Measurements from ENCODE around the gene GALNT17.

The GALNT17 gene

GRCh38 chr7:71132127-71132376 is at the start of gene GALNT17:
GALNT17 (plus strand) TSS chr7:71132144.
- no peaks in the 10 kb centered on the region for H3K4me1 ChIP-seq (ENCODE audit: insufficient read depth, low read length)
- no peaks in the 10 kb centered on the region for H3K9me3 ChIP-seq (ENCODE audit: low read length)
- peak within 1 kb of the TSS; percentile 72 for H3K27ac ChIP-seq (ENCODE audit: low read depth, low read length)
- no peak within 1 kb of the TSS for H3K9ac ChIP-seq (ENCODE audit: low read length)
- no peaks in the 10 kb centered on the region for H3K27me3 ChIP-seq (ENCODE audit: control insufficient read depth in 1 of 2, insufficient read depth in 2 of 2, low read length in 2 of 2)
- no peaks in the 10 kb centered on the region for H3K36me3 ChIP-seq (ENCODE audit: insufficient read depth, low read length)
- H3K4me3 ChIP-seq (ENCODE audit: low read depth in 1 of 2, low read length in 2 of 2) = peak within 1 kb of the TSS; percentile 47 to 69

- Histone ChIP-seq H3K27me3 (ENCODE audit: control insufficient read depth in 1 of 2, insufficient read depth in 2 of 2, low read length in 2 of 2) (no peaks in the 10 kb centered on the region), H3K4me3 (ENCODE audit: low read depth in 1 of 2, low read length in 2 of 2) (no peak overlapping the region), H3K9me3 (ENCODE audit: low read length) (peaks cover 4% of the 10 kb centered on the region), H3K9ac (ENCODE audit: low read length) (no peak overlapping the region), H3K4me1 (ENCODE audit: insufficient read depth, low read length) (no peaks in the 10 kb centered on the region), H3K36me3 (ENCODE audit: insufficient read depth, low read length) (no peaks in the 10 kb centered on the region), H3K27ac (ENCODE audit: low read depth, low read length) (no peak overlapping the region)
Observed at GRCh38 chr7:71095266-71095860, 36.6 kb upstream of the GALNT17 start.

DNA sequence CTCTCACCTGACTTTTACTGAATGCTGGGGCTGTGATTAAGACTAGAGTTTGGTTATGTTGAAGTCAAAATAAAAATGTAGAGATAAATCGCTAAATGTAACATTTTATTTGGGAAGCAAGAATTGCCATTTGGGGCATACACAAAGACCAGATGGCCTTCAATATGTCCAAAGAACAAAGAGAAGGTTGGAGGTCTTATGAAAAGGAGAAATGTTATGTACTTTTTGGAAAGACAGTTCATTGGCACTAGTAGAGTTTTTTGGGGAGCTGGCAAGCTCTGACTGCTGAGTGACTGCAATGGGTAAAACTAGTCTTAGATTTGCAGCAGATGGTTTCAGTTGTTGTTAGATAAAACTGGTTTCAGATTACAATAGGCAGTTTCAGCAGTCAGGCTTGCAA is 35.6 kb upstream of the GALNT17 start:
- Histone ChIP-seq H3K36me3 (ENCODE audit: insufficient read depth, low read length) (no peaks in the 10 kb centered on the region), H3K4me3 (ENCODE audit: low read depth in 1 of 2, low read length in 2 of 2) (no peak overlapping the region), H3K4me1 (ENCODE audit: insufficient read depth, low read length) (no peaks in the 10 kb centered on the region), H3K9me3 (ENCODE audit: low read length) (peaks cover 4% of the 10 kb centered on the region), H3K27ac (ENCODE audit: low read depth, low read length) (no peak overlapping the region), H3K9ac (ENCODE audit: low read length) (no peak overlapping the region), H3K27me3 (ENCODE audit: control insufficient read depth in 1 of 2, insufficient read depth in 2 of 2, low read length in 2 of 2) (no peaks in the 10 kb centered on the region)

GRCh38 chr7:71106226-71106625 is 25.7 kb upstream of the GALNT17 start:
- no peaks in the 10 kb centered on the region for H3K9me3 ChIP-seq (ENCODE audit: low read length)
- H3K27ac ChIP-seq (ENCODE audit: low read depth, low read length) = no peak overlapping the region
- no peak overlapping the region for H3K4me3 ChIP-seq (ENCODE audit: low read depth in 1 of 2, low read length in 2 of 2)
- H3K4me1 ChIP-seq (ENCODE audit: insufficient read depth, low read length) = no peaks in the 10 kb centered on the region
- H3K27me3 ChIP-seq (ENCODE audit: control insufficient read depth in 1 of 2, insufficient read depth in 2 of 2, low read length in 2 of 2) = no peaks in the 10 kb centered on the region
- no peak overlapping the region for H3K9ac ChIP-seq (ENCODE audit: low read length)
- H3K36me3 ChIP-seq (ENCODE audit: insufficient read depth, low read length) = no peaks in the 10 kb centered on the region

DNA sequence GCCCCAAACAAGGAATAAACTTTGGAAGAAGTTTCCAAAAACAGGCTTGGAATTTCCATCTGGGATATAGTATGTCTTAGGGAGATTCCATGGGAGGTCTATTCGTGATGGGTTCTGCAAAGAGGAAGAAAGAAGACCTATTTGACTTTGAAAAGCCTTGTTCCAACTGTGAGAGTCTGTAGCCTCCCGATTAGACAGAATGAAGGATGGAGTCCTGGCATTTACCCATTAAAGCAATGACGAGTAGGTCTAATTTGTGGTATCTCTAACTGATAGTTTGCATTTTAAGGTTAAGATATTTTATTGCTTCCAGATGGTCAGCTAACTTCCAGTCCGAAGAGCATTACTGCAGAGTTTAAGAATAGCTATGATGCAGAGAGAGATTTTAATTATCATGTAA is 19.5 kb upstream of the GALNT17 start:
- no peaks in the 10 kb centered on the region for H3K4me1 ChIP-seq (ENCODE audit: insufficient read depth, low read length)
- no peak overlapping the region for H3K9ac ChIP-seq (ENCODE audit: low read length)
- H3K27ac ChIP-seq (ENCODE audit: low read depth, low read length) = no peak overlapping the region
- H3K9me3 ChIP-seq (ENCODE audit: low read length) = no peaks in the 10 kb centered on the region
- H3K27me3 ChIP-seq (ENCODE audit: control insufficient read depth in 1 of 2, insufficient read depth in 2 of 2, low read length in 2 of 2) = no peaks in the 10 kb centered on the region
- no peaks in the 10 kb centered on the region for H3K36me3 ChIP-seq (ENCODE audit: insufficient read depth, low read length)
- H3K4me3 ChIP-seq (ENCODE audit: low read depth in 1 of 2, low read length in 2 of 2) = no peak overlapping the region

DNA sequence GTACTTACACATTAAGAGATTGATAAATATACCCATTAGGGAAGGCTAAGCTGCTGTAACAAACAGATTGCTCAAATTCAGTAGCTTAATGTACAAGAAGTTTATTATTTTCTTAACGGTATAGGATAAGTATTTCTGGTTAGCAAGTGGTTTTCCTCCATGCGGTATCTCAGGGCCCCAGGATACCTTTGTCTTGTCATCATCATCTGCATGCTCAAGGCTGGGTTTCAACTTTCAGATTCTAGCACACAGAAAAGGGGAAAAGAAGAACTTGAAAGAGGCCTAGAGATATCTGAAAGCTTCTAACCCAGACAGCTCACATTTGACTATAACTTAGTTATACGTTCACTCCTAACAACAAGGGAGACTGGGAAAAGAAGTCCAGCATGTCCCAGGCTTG is 11.8 kb upstream of the GALNT17 start:
- H3K9me3 ChIP-seq (ENCODE audit: low read length) = no peaks in the 10 kb centered on the region
- no peak overlapping the region for H3K4me3 ChIP-seq (ENCODE audit: low read depth in 1 of 2, low read length in 2 of 2)
- no peaks in the 10 kb centered on the region for H3K36me3 ChIP-seq (ENCODE audit: insufficient read depth, low read length)
- no peaks in the 10 kb centered on the region for H3K27me3 ChIP-seq (ENCODE audit: control insufficient read depth in 1 of 2, insufficient read depth in 2 of 2, low read length in 2 of 2)
- no peaks in the 10 kb centered on the region for H3K4me1 ChIP-seq (ENCODE audit: insufficient read depth, low read length)
- H3K9ac ChIP-seq (ENCODE audit: low read length) = no peak overlapping the region
- H3K27ac ChIP-seq (ENCODE audit: low read depth, low read length) = no peak overlapping the region

GRCh38 chr7:71129126-71129525 is 2.8 kb upstream of the GALNT17 start:
- H3K4me3 ChIP-seq (ENCODE audit: low read depth in 1 of 2, low read length in 2 of 2) = no peak overlapping the region

GRCh38 chr7:71130031-71130679 is 1.8 kb upstream of the GALNT17 start:
- Histone ChIP-seq H3K9me3 (ENCODE audit: low read length) (no peaks in the 10 kb centered on the region), H3K4me3 (ENCODE audit: low read depth in 1 of 2, low read length in 2 of 2) (no peak overlapping the region), H3K9ac (ENCODE audit: low read length) (no peak overlapping the region), H3K4me1 (ENCODE audit: insufficient read depth, low read length) (no peaks in the 10 kb centered on the region), H3K36me3 (ENCODE audit: insufficient read depth, low read length) (no peaks in the 10 kb centered on the region), H3K27ac (ENCODE audit: low read depth, low read length) (no peak overlapping the region), H3K27me3 (ENCODE audit: control insufficient read depth in 1 of 2, insufficient read depth in 2 of 2, low read length in 2 of 2) (no peaks in the 10 kb centered on the region)

More at GRCh38 chr7:71129126-71129525, 2.8 kb upstream of the GALNT17 start:
- no peaks in the 10 kb centered on the region for H3K4me1 ChIP-seq (ENCODE audit: insufficient read depth, low read length)
- H3K27ac ChIP-seq (ENCODE audit: low read depth, low read length) = no peak overlapping the region
- no peaks in the 10 kb centered on the region for H3K36me3 ChIP-seq (ENCODE audit: insufficient read depth, low read length)
- H3K9ac ChIP-seq (ENCODE audit: low read length) = no peak overlapping the region
- H3K9me3 ChIP-seq (ENCODE audit: low read length) = no peaks in the 10 kb centered on the region
- no peaks in the 10 kb centered on the region for H3K27me3 ChIP-seq (ENCODE audit: control insufficient read depth in 1 of 2, insufficient read depth in 2 of 2, low read length in 2 of 2)

- no peaks in the 10 kb centered on the region for H3K4me1 ChIP-seq (ENCODE audit: insufficient read depth, low read length)
- peak overlapping the region; percentile 47 to 69 for H3K4me3 ChIP-seq (ENCODE audit: low read depth in 1 of 2, low read length in 2 of 2)
- no peaks in the 10 kb centered on the region for H3K36me3 ChIP-seq (ENCODE audit: insufficient read depth, low read length)
- H3K9me3 ChIP-seq (ENCODE audit: low read length) = no peaks in the 10 kb centered on the region
- no peak overlapping the region for H3K9ac ChIP-seq (ENCODE audit: low read length)
- no peaks in the 10 kb centered on the region for H3K27me3 ChIP-seq (ENCODE audit: control insufficient read depth in 1 of 2, insufficient read depth in 2 of 2, low read length in 2 of 2)
- peak overlapping the region; percentile 72 for H3K27ac ChIP-seq (ENCODE audit: low read depth, low read length)
Observed at GRCh38 chr7:71131256-71132126, 453 bp upstream of the GALNT17 start.

DNA sequence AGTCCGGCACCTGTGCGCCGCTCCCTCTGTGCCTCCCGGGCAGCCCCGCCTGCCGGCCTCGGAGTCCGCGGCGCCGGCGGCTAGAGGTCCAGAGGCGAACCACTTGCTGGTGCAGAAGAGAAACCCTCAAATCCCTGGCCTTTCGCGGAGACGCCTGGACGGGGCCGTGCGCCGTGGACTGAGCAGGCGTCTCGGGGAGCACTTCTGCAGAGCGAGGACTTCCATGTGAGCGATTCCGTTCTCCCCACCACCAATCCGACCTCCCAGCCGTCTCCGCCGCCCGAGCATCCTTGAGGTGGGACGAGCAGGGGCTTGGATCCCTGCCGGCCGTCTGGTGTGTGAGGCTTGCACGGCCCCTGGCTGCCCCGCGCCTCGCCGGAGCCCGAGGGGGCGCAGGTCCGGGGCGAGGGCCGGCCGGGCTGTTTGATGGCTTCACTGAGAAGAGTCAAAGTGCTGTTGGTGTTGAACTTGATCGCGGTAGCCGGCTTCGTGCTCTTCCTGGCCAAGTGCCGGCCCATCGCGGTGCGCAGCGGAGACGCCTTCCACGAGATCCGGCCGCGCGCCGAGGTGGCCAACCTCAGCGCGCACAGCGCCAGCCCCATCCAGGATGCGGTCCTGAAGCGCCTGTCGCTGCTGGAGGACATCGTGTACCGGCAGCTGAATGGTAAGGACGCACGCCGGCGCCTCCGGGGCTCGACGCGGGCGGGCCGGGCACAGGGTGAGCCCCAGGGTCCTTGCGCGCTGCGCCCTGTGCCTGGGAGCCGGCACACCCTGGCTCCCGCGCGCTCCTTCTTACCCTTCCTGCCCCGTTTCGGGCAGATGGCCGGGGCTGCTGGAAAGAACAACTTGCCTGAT is 660 bp downstream of the GALNT17 start:
- peak overlapping the region; percentile 47 to 69 for H3K4me3 ChIP-seq (ENCODE audit: low read depth in 1 of 2, low read length in 2 of 2)
- H3K4me1 ChIP-seq (ENCODE audit: insufficient read depth, low read length) = no peaks in the 10 kb centered on the region
- H3K9ac ChIP-seq (ENCODE audit: low read length) = no peak overlapping the region
- no peaks in the 10 kb centered on the region for H3K27me3 ChIP-seq (ENCODE audit: control insufficient read depth in 1 of 2, insufficient read depth in 2 of 2, low read length in 2 of 2)
- H3K9me3 ChIP-seq (ENCODE audit: low read length) = no peaks in the 10 kb centered on the region
- H3K27ac ChIP-seq (ENCODE audit: low read depth, low read length) = peak overlapping the region; percentile 37
- H3K36me3 ChIP-seq (ENCODE audit: insufficient read depth, low read length) = no peaks in the 10 kb centered on the region

DNA sequence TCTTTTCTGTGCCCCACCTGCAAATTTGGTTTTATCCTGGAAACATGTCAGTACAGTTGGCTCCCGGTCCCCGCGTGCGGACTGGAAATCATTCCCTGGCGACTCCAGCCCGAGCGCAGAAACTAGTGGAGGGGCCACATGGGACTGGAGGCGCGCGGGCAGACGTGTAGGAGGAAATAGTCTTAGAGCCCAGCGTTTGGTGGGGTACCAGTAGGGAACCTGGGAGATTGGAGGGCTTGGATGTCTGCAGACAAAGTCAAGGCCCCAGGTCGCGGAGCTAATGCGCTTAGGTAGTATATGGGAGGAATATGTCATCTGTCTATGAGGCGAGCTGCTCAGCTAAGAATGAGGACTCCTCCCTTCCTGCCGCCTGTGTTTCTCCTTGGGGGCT is 1.3 kb downstream of the GALNT17 start:
- Histone ChIP-seq H3K27ac (ENCODE audit: low read depth, low read length) (no peak overlapping the region), H3K4me1 (ENCODE audit: insufficient read depth, low read length) (no peaks in the 10 kb centered on the region), H3K4me3 (ENCODE audit: low read depth in 1 of 2, low read length in 2 of 2) (peak overlapping the region in 1 of 2 donors; percentile 69), H3K36me3 (ENCODE audit: insufficient read depth, low read length) (no peaks in the 10 kb centered on the region), H3K27me3 (ENCODE audit: control insufficient read depth in 1 of 2, insufficient read depth in 2 of 2, low read length in 2 of 2) (no peaks in the 10 kb centered on the region), H3K9ac (ENCODE audit: low read length) (no peak overlapping the region), H3K9me3 (ENCODE audit: low read length) (no peaks in the 10 kb centered on the region)

All from muscle layer of colon (tissue), 2 donors.